Psoas muscle (tissue), 8 donors: Measurements from ENCODE around the gene SCD5. TPM values are rescaled to one million over a fixed set of nuclear protein-coding genes. Genes with fewer than 3 reads are reported as not detected.
A peak's percentile ranks its signal among the peaks of the same experiment; 100 is the strongest.

ENCODE experiments used
- ATAC-seq, 4 donors: fragments of 200-7000 bp; cut with Tn5 transposase; one replicate each; pipeline ENCODE4 v1.9.1; 2020; ENCODE audit warnings: moderate library complexity in 3 of 4, mild to moderate bottlenecking in 2 of 4
- DNase-seq, 2 donors: peaks; one replicate each; pipeline ENCODE4 v3.0.0-alpha.2; 2020
- H3K27ac ChIP-seq: fragments of 200-600 bp; one replicate; pipeline ENCODE4 v1.8.0; 2022
- H3K27me3 ChIP-seq, 3 donors: fragments of 200-600 bp in 1 of 3; one replicate each; pipeline versions ENCODE4 v1.6.1 to v1.8.0; 2013 to 2022; ENCODE audit warnings: low read length in 2 of 3, mild to moderate bottlenecking in 2 of 3, moderate library complexity in 1 of 3; ENCODE audit not compliant: insufficient read depth in 3 of 3
- H3K36me3 ChIP-seq, 2 donors: fragments of 200-600 bp in 1 of 2; one replicate each; pipeline versions ENCODE4 v1.6.1 to v1.8.0; 2013 to 2022; ENCODE audit warnings: low read depth in 1 of 2, mild to moderate bottlenecking in 1 of 2, moderate library complexity in 1 of 2; ENCODE audit not compliant: insufficient read depth in 1 of 2
- H3K4me1 ChIP-seq: fragments of 200-600 bp; one replicate; pipeline ENCODE4 v1.8.0; 2022
- H3K4me3 ChIP-seq: fragments of 200-600 bp; one replicate; pipeline ENCODE4 v1.8.0; 2022; ENCODE audit warnings: mild to moderate bottlenecking
- H3K9me3 ChIP-seq: fragments of 200-600 bp; one replicate; pipeline ENCODE4 v1.8.0; 2022
- WGBS, 3 donors: extraction: QIAGEN DNeasy Blood & Tissue Kit; methylation state at CpG; one replicate each; pipeline versions ENCODE4 v1.1.6 to v1.1.7; 2013; 5-methylcytosine and 5-hydroxymethylcytosine counted together
- intact Hi-C, 2 donors: fragments of 100-400 bp; cut with DNase I; formaldehyde crosslinking; loops; one replicate each; pipeline versions ENCODE4 v1.11.0 to v1.14.2; 2022
- polyA plus RNA-seq, 3 donors: library from polyadenylated mRNA; stranded (reverse); fragments of 200-250 nt; gene quantifications; one replicate each; pipeline ENCODE4 v1.2.3, GENCODE V29; 2013
- total RNA-seq, 4 donors: library from RNA; stranded (reverse); fragmentation: NEBNext Ultra II Directional in 2 of 4; extraction: Animal tissue kit (Norgen Biotek cat#: 25700) in 2 of 4; gene quantifications; one replicate each; pipeline versions ENCODE4 v1.2.1 to v1.2.4, GENCODE V29; 2021 to 2023
- TF ChIP-seq, protein P1 (sequence below): fragments of 200-600 bp; IDR thresholded peaks from one replicate; pipeline ENCODE4 v1.8.0; 2022; ENCODE audit warnings: antibody characterized with exemption
- donor health status: healthy with polysubstance abuse.
- donor health status: DM: no; HTN: no; CAD: no; lungs with moderate emphysema.
- donor health status: Bipolar disorder and iron deficiency.
- donor health status: healthy.
- donor health status: DM: yes; HTN: yes; CAD: no.
- donor health status: DM: no; HTN: no; CAD: no.
- donor health status: DM: no; HTN: no; CAD: no.
- donor health status: DM: yes; HTN: yes; CAD: no.

SCD5 gene
- total and polyA plus RNA-seq, 7 donors: 0.61 to 1.6 (median 0.74) TPM

DNA sequence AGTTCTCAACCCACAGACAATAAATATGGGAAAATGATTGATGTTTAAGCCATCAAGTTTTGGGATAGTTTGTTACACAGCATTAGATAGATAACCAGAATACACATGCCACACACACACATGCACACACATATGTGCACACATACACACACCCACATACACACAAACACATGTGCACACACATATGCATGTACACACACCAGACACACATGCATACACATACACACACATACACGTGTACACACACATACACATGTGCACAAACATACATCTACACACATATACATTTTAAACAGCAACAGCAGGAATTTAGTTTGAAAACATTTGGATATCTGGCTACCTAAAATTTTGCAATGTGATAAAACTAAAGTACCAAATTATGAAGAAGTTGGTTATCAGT is 194.1 kb downstream of the SCD5 start:
- Histone ChIP-seq H3K4me3 (no peak overlapping the region), H3K36me3 (no peaks in the 10 kb centered on the region), H3K27me3 (no peaks in the 10 kb centered on the region), H3K4me1 (no peaks in the 10 kb centered on the region), H3K9me3 (no peaks in the 10 kb centered on the region), H3K27ac (no peak overlapping the region)
- intact Hi-C loops: no loop called here
- no peak for DNase-seq
- 88 to 94% (median 93%) methylated on average over 1 of the region's 1 CpG for WGBS, 3 donors
- TF ChIP-seq, protein P1, sequence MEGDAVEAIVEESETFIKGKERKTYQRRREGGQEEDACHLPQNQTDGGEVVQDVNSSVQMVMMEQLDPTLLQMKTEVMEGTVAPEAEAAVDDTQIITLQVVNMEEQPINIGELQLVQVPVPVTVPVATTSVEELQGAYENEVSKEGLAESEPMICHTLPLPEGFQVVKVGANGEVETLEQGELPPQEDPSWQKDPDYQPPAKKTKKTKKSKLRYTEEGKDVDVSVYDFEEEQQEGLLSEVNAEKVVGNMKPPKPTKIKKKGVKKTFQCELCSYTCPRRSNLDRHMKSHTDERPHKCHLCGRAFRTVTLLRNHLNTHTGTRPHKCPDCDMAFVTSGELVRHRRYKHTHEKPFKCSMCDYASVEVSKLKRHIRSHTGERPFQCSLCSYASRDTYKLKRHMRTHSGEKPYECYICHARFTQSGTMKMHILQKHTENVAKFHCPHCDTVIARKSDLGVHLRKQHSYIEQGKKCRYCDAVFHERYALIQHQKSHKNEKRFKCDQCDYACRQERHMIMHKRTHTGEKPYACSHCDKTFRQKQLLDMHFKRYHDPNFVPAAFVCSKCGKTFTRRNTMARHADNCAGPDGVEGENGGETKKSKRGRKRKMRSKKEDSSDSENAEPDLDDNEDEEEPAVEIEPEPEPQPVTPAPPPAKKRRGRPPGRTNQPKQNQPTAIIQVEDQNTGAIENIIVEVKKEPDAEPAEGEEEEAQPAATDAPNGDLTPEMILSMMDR: no peak
- ATAC-seq: no peak

DNA sequence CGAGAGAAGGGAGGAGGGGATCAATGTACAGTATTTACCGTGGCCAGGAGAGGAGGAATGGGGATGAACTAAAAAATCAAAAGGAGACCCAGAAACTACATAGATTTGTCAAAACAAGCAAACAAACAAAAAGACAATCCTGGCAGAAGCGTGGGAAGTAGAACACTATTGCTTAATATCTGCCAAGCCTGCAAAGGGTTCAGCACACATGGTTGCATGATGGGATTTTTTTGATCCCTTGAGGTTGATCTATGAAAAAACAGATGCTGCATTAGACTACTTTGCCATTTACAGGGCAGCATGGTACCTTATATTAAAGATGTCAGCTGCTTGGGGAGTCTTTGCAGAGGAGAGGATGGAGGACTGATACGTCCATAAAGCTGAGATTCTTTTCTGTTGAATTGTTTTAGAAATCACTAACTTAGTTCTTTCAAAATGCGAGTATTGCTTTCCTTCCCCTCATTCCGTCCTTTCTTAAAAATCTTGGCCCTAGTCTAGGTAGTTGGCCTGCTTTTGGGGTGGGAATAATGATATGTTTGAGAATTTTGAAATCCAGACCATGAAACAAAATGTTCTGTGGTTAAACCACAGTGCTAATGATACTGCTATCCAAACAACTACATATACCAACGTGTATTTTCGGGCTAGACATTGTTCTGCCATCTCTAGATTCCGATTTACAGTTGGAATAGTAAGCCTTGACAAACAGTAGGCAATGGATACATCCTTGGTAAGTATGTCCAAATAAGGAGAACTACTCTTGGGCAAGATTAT is 197.2 kb downstream of the SCD5 start:
- Histone ChIP-seq H3K36me3 (no peaks in the 10 kb centered on the region), H3K4me3 (no peak overlapping the region), H3K27ac (no peak overlapping the region), H3K4me1 (no peaks in the 10 kb centered on the region), H3K9me3 (no peaks in the 10 kb centered on the region), H3K27me3 (no peaks in the 10 kb centered on the region)
- WGBS, 3 donors: 78 to 84% (median 80%) methylated on average over 9 of the region's 9 CpGs
- intact Hi-C loops: no loop called here
- TF ChIP-seq, protein P1: no peak
- DNase-seq: no peak
- ATAC-seq: peak in 2 of 4 donors; percentile 45 to 47

DNA sequence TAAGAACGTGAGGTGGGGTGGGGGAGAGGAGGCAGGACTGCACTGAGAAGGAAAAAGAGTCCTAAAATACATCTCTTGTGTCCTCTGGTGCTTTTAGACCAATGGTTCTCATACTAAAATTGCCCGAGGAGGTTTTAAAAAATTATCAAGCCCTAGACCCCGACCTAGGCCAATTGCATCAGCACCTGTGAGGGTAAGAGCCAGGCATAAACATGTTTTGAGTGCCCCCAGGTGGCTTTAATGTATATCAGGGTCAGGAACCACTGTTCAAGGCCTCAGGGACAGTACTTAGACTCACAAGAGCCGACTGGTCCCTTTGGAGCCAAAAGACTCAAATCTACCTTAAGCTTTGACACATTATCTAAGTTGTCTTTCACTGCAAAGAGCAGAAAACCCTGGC is 199.3 kb downstream of the SCD5 start:
- WGBS, 3 donors: 69 to 78% (median 72%) methylated on average over 4 of the region's 4 CpGs
- H3K27me3 ChIP-seq: no peaks in the 10 kb centered on the region
- no peaks in the 10 kb centered on the region for H3K9me3 ChIP-seq
- H3K27ac ChIP-seq: no peak overlapping the region
- DNase-seq (no peak), ATAC-seq (no peak)
- no peaks in the 10 kb centered on the region for H3K4me1 ChIP-seq
- TF ChIP-seq, protein P1: no peak
- no peaks in the 10 kb centered on the region for H3K36me3 ChIP-seq
- H3K4me3 ChIP-seq: no peak overlapping the region
- intact Hi-C loops: no loop called here

DNA sequence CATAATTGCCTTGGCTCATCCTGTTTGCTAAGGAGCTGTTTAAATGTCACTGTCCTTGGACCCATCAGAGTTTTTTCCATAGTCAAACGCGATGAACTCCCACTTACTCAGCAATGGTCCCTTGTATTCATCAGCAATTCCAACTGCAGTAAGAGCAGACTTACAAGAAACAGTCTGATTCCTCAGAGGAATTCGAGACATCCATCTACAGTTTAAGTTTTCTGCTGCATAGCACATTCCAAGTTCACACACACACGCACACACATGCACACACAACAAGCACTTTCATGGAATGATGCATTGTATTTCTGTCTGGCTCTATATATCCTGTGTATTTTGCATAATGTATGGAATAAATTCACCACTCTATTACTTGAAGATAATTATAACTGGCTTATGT is 204.1 kb downstream of the SCD5 start:
- TF ChIP-seq, protein P1: no peak
- no peak for DNase-seq
- Histone ChIP-seq H3K4me1 (no peaks in the 10 kb centered on the region), H3K27ac (no peak overlapping the region), H3K36me3 (no peaks in the 10 kb centered on the region), H3K9me3 (no peaks in the 10 kb centered on the region), H3K27me3 (no peaks in the 10 kb centered on the region), H3K4me3 (no peak overlapping the region)
- no peak for ATAC-seq
- intact Hi-C loops: no loop called here
- 60 to 73% (median 63%) methylated on average over 4 of the region's 4 CpGs for WGBS, 3 donors

DNA sequence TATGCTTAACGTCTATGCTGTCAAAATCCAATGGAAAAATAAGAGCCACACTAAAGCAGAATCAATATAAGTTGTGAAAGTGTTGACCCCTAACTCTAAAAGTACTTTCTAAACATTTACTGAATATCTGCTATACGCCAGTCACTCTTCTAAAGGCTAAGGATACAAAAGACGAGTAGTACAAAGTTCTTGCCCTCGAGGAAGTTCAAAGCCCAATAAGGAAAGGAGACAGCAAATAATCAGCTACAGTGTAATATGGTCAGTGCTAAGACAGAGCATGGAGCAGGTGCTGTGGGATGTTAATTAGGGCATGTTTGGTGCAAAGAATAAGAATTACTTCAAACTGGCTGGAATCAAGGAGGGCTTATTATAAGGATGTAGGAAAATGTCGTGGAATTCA is 205.2 kb downstream of the SCD5 start:
- no peak overlapping the region for H3K27ac ChIP-seq
- 71 to 83% (median 75%) methylated on average over 5 of the region's 5 CpGs for WGBS, 3 donors
- H3K36me3 ChIP-seq: no peaks in the 10 kb centered on the region
- H3K4me3 ChIP-seq: no peak overlapping the region
- intact Hi-C loops: no loop called here
- no peaks in the 10 kb centered on the region for H3K4me1 ChIP-seq
- TF ChIP-seq, protein P1: no peak
- H3K27me3 ChIP-seq: no peaks in the 10 kb centered on the region
- H3K9me3 ChIP-seq: no peaks in the 10 kb centered on the region
- no peak for DNase-seq
- ATAC-seq: no peak
